ENCODE data around the gene CAMTA1.

The CAMTA1 gene

GRCh38 chr1:7629465-7630195 lies 844.4 kb downstream of the CAMTA1 start:
- in situ Hi-C loops (cut with MboI; ENCODE audit: low sequenced_read_pairs) = no loop called here

- in situ Hi-C loops (cut with MboI; ENCODE audit: low sequenced_read_pairs) = no loop called here
Measured at GRCh38 chr1:7630378-7630777, 845.1 kb downstream of the CAMTA1 start.

- in situ Hi-C loops (cut with MboI; ENCODE audit: low sequenced_read_pairs) = no loop called here
Measured at GRCh38 chr1:7632176-7632575, 846.9 kb downstream of the CAMTA1 start.

GRCh38 chr1:7632681-7633080 lies 847.4 kb downstream of the CAMTA1 start:
- in situ Hi-C loops (cut with MboI; ENCODE audit: low sequenced_read_pairs) = no loop called here

- in situ Hi-C loops (cut with MboI; ENCODE audit: low sequenced_read_pairs) = no loop called here
Measured at GRCh38 chr1:7633506-7634245, 848.4 kb downstream of the CAMTA1 start.

- in situ Hi-C loops (cut with MboI; ENCODE audit: low sequenced_read_pairs) = no loop called here
Measured at GRCh38 chr1:7634546-7635240, 849.4 kb downstream of the CAMTA1 start.

GRCh38 chr1:7636795-7637526 lies 851.7 kb downstream of the CAMTA1 start:
- in situ Hi-C loops (cut with MboI; ENCODE audit: low sequenced_read_pairs) = no loop called here

- in situ Hi-C loops (cut with MboI; ENCODE audit: low sequenced_read_pairs) = no loop called here
Measured at GRCh38 chr1:7638078-7638477, 852.8 kb downstream of the CAMTA1 start.

GRCh38 chr1:7639435-7640131 lies 854.3 kb downstream of the CAMTA1 start:
- in situ Hi-C loops (cut with MboI; ENCODE audit: low sequenced_read_pairs) = no loop called here

GRCh38 chr1:7640350-7640749 lies 855.1 kb downstream of the CAMTA1 start:
- in situ Hi-C loops (cut with MboI; ENCODE audit: low sequenced_read_pairs) = no loop called here

- in situ Hi-C loops (cut with MboI; ENCODE audit: low sequenced_read_pairs) = no loop called here
Measured at GRCh38 chr1:7640920-7641585, 855.8 kb downstream of the CAMTA1 start.

GRCh38 chr1:7641587-7642417 lies 856.5 kb downstream of the CAMTA1 start:
- in situ Hi-C loops (cut with MboI; ENCODE audit: low sequenced_read_pairs) = no loop called here

- in situ Hi-C loops (cut with MboI; ENCODE audit: low sequenced_read_pairs) = no loop called here
Measured at GRCh38 chr1:7642418-7642704, 857.1 kb downstream of the CAMTA1 start.

- in situ Hi-C loops (cut with MboI; ENCODE audit: low sequenced_read_pairs) = no loop called here
Measured at GRCh38 chr1:7642781-7643529, 857.7 kb downstream of the CAMTA1 start.

GRCh38 chr1:7643530-7643929 lies 858.3 kb downstream of the CAMTA1 start:
- in situ Hi-C loops (cut with MboI; ENCODE audit: low sequenced_read_pairs) = no loop called here

GRCh38 chr1:7644086-7644485 lies 858.8 kb downstream of the CAMTA1 start:
- in situ Hi-C loops (cut with MboI; ENCODE audit: low sequenced_read_pairs) = no loop called here

GRCh38 chr1:7644961-7645750 lies 859.9 kb downstream of the CAMTA1 start:
- in situ Hi-C loops (cut with MboI; ENCODE audit: low sequenced_read_pairs) = no loop called here

GRCh38 chr1:7645751-7646048 lies 860.4 kb downstream of the CAMTA1 start:
- in situ Hi-C loops (cut with MboI; ENCODE audit: low sequenced_read_pairs) = no loop called here
